Measurements from ENCODE around the gene TTC28. TPM values are rescaled to one million over a fixed set of nuclear protein-coding genes. Genes with fewer than 3 reads are reported as not detected.

Gene TTC28
- polyA plus RNA-seq, 5 donors: 27.1 to 42.4 (median 37.1) TPM

GRCh38 chr22:27933186-27933983 lies 746.3 kb downstream of the TTC28 start:
- DNase-seq: no peak

GRCh38 chr22:27930331-27931060 lies 749.1 kb downstream of the TTC28 start:
- no peak for DNase-seq

Other genes with a start within 250 kb of the TTC28 start
- 10 to 100 TPM; 14.5 to 25.1 (median 19.0) TPM for gene CHEK2, start 62.0 kb upstream of the TTC28 start, polyA plus RNA-seq (ENCODE audit: insufficient read depth in 1 of 5, insufficient read length in 5 of 5, low replicate concordance in 1 of 5)
- gene HSCB, start 62.2 kb upstream of the TTC28 start, polyA plus RNA-seq (ENCODE audit: insufficient read depth in 1 of 5, insufficient read length in 5 of 5, low replicate concordance in 1 of 5): 10 to 100 TPM; 19.8 to 23.4 (median 20.7) TPM
- 10 to 100 TPM; 26.1 to 48.3 (median 37.7) TPM for gene CCDC117, start 92.9 kb upstream of the TTC28 start, polyA plus RNA-seq (ENCODE audit: insufficient read depth in 1 of 5, insufficient read length in 5 of 5, low replicate concordance in 1 of 5)
- 100 to 1,000 TPM in 3 of 5 donors, 10 to 100 TPM in 2; 90.7 to 129 (median 101) TPM for gene XBP1, start 120.7 kb upstream of the TTC28 start, polyA plus RNA-seq (ENCODE audit: insufficient read depth in 1 of 5, insufficient read length in 5 of 5, low replicate concordance in 1 of 5)
- 10 to 100 TPM; 20.8 to 33.3 (median 24.7) TPM for gene ZNRF3, start 203.7 kb upstream of the TTC28 start, polyA plus RNA-seq (ENCODE audit: insufficient read depth in 1 of 5, insufficient read length in 5 of 5, low replicate concordance in 1 of 5)

Data from right lung (tissue), 5 donors.